Stimulated activated CD8-positive, alpha-beta memory T cell treated with anti-CD3 and anti-CD28 coated beads, Interleukin-2, amount 100 ng/mL, for 1 hour (primary cell): Measurements from ENCODE around the gene GMPPB.
"Not testable (repeated sequence)": the region's sequence is repeated elsewhere in the genome, so short reads cannot be mapped to it uniquely, and the experiment has no call there.

Source experiments
- DNase-seq, 2 donors: peaks; one replicate each; pipeline ENCODE4 v3.0.0-alpha.2; 2020; ENCODE audit warnings: low read depth in 2 of 2

The GMPPB gene

DNA sequence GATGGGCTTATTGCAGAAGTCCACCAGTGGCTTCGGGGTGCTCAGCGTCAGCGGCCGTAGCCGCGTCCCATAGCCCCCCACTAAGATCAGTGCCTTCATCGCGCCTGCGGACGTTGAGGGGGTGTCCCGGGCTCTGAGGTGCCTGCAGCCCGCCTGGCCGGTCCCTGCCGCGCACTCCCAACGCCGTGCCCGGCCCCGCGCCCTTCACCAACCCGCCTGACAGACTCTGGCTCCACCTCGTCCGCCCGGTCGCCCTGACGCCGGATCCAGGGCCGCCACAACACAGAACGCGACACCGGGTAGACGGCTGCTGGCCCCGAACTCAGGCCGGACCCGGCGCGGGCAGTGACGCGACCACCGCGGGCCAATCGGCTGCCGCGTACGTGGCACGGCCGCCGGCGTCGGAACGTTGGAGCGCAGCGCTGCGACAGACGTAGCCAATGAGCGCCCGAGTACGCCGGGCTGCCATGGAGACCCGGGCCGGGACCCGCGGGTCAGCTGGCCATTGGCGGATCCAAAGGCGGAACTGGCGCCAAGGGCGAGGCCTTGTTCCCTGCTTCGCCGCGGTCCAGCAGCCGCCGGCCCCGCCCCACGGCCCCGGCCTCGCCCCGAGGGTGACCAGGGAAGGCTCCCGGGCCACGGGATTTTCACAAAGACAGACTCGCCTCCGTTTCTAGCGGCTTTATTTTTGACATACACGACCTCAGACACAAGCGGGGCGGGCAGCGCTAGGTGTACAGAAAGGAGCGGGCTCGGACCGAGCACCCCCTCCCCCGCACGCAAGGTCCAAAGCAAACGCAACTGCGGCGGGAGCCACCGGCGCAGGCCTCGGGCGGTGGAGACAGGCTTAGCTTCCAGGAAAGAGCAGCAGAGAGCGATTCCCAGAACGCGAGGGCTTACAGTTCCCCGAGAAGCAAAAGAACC lies at the start of gene GMPPB:
Gene GMPPB (minus strand): TSS at position 324 of the 924 bp plus-strand sequence. CDS start 225 bp downstream, at position 99.
- DNase-seq = peak; percentile 78 to 83

DNA sequence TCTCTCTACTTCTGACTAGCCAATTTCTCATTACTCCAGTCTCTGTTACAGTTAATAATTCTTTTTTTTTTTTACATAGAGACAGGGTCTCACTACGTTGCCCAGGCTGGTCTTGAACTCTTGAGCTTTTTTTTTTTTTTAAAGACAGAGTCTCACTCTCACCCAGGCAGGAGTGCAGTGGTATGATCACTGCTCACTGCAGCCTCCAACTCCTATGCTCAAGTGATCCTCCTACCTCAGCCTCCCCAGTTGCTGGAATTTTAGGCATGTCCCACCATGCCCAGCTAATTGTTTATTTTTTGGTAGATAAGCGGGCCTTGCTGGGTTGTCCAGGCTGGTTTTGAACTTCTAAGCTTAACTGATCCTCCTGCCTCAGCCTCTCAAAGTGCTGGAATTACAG lies 49.0 kb upstream of the GMPPB start:
- DNase-seq = no peak

DNA sequence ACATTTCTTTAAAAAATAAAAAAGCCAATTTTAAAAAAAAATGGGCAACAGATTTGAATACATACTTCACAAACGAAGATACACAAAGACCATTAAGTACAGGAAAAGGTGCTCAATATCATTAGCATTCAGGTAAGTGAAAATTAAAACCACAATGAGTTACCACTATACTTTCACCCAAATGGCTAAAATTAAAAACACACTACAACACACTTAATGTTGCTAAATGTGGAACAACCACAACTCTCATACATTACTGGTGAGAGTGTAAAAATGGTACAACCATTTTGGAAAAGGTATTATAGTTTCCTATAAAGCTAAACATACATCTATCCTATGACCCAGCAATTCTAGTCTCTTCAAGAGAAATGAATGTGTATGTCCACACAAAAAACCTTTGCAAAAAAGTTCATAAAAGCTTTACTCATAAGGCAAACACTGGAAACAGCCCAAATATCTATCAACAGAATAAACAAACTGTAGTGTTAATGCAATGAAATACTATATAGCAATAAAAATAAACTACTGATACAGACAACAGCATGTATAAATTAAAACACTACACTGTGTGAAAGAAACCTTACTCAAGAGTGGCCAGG lies 47.7 kb upstream of the GMPPB start:
- no peak for DNase-seq

DNA sequence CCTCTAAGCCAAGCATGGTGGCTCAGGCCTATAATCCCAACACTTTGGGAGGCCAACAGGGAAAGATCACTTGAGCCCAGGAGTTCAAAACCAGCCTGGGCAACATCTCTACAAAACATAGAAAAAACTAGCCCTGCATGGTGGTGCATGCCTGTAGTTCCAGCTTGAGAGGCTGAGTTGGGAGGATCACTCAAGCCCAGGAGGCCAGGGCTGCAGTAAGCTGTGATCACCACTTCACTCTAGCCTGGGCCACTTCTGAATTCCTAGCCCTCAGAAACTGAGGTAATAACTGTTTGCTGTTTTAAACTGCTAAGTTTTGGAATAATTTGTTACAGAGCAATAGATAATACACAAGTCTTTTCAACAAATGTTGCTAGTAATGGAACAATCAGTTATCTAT lies 46.2 kb upstream of the GMPPB start:
- no peak for DNase-seq

DNA sequence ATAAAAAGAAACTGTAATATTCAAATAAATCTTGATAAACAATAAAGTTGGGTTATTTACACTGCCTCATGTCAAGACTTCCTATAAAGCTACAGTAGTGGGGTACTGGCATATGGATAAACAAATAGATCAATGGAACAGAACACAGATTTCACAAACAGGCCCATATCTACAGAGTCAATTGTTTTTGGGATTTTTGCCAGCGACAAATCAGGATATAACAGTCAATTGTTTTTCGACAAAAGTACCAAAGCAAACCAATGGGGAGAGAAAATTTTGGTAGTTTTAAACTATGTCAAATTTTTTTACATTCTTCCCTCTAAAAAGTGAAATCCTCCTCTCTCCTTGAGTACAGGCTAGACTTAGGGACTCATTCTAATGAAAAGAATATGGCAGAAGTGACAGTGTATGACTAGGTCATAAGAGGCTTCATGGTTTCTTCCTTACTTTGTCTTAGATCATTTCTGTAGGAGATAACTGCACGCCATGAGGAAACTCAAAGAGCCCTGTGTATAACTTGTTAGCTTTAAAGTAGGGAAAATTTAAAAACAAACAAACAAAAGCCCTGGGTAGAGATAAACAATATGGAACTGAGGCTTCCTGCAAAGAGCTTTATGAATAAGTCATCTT lies 45.6 kb upstream of the GMPPB start:
- no peak for DNase-seq

DNA sequence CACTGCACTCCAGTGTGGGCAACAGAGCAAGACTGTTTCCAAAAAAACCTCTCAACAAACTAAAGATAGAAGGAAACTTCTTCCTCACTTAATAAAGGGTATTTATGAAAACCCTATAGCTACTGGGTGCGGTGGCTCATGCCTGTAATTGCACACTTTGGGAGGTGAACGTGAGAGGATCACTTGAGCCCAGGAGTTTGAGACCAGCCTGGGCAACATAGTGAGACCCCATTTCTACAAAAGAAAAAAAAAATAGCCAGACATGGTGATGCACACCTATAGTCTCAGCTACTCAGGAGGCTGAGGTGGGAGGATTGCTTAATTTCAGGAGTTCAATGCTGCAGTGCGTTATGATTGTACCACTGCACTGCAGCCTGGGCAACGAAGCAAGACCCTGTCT lies 40.2 kb upstream of the GMPPB start:
- no peak for DNase-seq

DNA sequence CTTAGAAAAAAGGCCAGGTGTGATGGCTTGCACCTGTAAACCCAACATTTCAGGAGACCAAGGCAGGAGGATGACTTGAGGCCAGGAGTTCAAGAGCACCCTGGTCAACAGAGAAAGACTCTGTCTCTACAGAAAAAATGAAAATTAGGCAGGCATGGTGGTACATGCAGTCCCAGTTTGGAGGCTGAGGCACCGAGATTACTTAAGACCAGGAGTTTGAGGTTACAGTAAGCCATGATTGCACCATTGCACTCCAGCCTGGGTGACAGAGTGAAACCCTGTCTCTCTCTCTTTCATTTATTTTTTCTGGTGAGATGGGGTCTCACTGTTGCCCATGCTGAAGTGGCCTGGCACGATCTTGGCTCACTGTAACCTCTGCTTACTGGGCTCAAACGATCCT lies 37.9 kb upstream of the GMPPB start:
- no peak for DNase-seq

DNA sequence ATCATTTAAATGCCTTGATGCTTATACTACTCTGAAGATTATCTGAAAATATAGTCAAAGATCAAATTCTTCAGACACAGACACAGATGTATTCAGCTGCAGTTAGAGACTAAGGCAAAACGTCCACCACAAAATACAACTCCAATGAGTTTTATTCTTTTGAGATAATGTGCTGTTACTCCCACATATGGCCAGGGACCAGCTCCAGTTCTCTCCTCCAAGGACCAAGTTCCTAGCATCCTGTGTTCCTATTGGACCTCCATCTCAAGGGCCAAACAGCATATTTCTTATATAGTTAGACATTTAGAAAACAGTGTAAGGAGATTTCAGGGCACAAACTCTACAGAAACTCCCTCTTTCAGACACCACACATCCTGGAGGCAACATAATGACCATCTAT lies 35.5 kb upstream of the GMPPB start:
- no peak for DNase-seq

DNA sequence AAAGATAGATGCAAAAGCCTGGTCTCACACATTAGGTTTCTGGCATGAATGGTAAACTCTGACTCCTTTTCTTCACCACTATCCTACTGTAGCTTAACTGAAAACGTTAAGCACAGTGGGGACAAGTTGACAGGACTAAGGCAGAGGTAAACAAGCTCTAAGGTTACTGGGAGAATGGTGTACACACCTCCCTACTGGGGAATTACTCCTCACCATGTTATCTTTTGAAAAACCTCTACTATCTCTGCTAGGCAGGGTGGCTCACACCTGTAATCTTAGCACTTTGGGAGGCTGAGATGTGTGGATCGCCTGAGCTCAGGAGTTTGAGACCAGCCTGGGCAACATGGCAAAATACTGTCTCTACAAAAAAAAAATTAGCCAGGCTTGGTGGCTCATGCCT lies 33.4 kb upstream of the GMPPB start:
- DNase-seq = no peak

DNA sequence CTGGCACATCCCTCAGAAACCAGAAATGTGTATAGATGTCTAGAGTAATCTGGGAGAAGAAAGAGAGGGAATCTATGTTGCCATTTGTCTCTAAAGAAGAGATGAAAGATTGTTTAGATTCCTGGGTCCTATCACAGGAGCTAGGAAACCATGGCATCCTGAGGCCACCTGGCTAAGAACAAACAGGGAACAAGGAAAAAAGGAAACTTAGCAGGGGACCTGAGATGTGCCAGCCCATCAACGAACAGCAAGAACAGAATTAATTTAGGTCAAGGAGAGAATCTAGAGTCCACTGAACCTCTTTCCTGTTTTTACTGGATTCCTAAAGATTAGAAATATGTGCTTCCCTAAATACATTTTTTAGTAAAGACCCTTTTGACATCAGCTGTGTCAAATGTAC lies 32.3 kb upstream of the GMPPB start:
- no peak for DNase-seq

DNA sequence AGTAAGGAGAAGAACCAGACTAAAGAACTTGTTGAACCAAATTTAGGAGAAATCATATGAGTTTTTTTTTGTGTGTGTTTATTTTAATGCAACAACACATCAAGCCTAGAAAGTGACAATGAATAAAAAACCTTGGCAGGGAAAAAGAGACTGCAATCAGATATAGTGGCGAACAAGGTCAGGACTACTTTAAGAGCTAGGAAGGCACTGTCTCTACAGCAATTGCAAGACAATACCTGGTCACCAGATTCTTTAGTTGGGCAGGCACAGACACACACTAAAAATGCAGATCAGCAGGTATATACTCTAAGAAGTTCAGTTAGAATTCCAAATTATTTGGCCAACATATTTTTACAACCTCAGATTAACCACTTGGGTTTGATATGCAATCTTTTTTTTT lies 30.8 kb upstream of the GMPPB start:
- no peak for DNase-seq

DNA sequence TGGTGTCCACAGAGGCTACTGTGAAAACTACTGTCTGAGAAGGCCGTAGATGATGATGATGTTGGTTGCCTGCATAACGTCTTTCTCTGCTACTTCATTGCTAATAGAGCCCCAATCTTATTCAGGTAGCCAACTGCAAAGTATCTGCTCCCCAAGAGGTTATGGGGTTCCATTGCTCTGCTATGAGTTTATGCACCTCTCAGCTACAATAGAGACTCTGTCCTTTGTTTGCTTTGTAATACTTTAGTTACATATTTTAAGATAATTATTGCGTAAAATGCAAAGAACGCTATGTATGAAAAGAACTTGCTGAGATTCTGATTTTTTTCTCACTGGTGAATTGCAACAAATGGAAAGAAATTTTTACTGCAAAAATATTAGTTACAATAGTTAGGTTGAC lies 27.8 kb upstream of the GMPPB start:
- no peak for DNase-seq

DNA sequence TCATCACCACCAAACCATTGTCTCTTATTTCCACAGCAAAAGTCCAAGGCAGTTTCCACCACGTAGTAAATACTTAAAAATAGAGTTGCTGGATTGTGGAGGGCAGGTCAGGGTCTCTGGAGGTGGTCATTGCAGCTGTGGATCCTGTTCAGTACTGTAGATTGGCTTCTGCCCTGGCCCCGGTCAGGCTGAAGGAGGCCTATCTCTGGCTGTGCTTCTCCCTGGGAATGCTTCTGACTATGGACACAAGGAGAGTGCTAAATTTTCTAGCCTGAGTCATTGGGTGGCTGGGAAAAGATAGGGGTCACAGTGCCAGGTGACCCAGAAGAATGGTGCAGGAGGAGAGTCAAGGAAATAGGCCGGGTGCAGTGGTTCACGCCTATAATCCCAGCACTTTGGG lies 26.3 kb upstream of the GMPPB start:
- DNase-seq = no peak

DNA sequence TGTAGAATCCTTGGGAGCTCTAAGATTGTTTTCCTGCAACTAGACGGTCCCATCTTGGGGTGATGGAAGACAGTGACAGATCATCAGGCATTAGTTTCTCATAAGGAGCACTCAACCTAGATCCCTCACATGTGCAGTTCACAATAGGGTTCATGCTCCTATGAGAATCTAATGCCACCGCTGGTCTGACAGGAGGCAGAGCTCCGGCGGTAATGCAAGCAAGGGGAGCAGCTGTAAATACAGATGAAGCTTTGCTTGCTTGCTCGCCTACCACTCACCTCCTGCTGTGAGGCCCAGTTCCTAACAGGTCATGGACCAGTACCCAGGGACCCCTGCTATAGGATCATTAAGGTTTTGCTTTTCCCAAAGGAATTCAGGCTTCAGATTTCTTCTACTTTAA lies 25.1 kb upstream of the GMPPB start:
- DNase-seq = not testable (repeated sequence)

DNA sequence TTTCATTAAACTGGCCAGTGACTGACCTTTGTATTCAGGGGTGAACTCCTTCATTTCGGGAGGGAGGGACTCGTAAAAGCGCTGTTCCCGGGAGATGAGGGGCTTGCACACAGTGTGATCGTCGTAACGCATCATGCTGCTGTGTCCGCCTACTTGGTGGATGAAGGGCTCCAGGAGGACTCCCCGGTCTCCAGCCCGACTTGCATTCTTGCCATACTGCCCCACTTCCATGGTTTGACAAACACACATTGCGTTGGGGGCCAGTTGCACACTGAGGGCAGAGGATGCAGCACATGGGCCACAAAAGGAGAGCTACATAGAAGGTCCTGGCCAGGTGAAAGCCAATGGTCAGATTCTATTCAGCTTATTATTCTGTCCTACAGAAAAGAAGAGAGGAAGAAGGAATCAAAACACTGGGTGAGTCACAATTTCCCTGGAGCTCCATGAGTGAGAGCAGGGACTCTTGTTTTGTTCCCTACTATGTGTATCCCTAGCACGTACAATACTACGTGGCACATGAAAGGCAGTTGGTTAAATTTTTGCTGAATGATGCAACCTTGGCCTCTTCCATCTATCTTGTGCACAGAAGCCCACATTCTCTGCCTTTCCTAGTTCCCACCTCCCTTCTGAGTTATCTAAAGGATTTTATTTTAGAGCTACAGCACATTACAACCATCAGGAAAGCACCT lies 24.2 kb upstream of the GMPPB start:
- no peak for DNase-seq

DNA sequence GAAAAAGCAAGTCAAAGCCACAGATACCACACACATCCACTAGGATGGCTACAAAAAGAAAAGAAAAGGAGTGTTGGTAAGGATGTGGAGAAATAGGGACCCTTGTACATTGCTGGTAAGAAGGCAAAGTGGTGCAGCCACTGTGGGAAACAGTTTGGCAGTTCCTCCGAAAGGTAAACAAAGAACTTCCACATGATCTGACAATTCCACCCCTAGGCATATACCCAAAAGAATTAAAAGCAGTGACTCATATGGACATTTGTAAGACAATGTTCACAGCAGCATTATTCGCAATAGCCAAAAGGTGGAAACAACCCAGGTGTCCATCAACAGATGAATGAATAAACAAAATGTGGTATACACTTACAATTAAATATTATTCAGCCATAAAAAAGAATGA lies 22.2 kb upstream of the GMPPB start:
- DNase-seq = no peak

DNA sequence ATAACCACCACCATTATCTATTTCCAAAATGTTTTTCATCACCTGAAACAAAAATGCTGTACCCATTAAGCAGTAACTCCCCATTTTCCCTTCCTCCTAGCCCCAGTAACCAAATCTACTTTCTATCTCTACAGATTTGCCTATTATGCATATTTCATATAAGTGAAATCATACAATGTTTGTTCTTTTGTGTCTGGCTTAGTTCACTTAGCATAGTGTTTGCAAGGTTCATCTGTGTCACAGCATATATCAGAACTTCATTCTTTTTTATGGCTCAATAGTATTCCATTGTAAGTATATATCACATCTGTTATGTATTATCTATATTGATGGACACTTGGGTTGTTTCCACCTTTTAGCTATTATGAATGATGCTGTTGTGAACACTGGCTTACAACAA lies 16.7 kb upstream of the GMPPB start:
- no peak for DNase-seq

DNA sequence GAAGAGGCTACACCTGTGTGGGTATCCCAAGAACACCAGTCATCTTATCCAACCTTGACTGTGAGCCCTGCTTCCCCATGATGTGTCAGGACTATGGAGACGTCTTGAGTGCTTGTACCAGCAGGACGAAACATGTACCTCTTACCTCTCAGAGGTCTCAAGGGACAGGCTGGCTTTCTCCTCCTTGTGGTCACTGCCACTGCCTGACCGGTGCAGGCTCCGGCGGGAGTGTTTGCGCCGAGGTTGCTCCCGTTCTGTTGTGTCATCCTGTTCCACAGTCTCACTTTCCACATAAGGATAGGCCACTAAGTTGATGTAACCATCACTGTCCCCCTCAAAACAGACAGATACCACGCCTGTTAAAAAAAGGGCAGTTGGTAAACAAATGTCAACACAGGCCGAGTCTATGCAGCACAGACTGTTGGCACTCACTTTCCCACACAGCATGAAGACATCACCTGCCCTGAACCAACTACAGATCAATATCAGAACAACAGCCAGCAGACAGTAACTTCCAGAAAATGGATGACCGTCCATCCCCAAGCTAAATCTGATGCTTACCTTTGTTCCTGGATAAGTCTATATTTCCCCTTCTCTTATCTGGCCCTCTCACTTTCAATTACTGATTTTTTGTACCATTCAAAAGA lies 14.4 kb upstream of the GMPPB start:
- no peak for DNase-seq

DNA sequence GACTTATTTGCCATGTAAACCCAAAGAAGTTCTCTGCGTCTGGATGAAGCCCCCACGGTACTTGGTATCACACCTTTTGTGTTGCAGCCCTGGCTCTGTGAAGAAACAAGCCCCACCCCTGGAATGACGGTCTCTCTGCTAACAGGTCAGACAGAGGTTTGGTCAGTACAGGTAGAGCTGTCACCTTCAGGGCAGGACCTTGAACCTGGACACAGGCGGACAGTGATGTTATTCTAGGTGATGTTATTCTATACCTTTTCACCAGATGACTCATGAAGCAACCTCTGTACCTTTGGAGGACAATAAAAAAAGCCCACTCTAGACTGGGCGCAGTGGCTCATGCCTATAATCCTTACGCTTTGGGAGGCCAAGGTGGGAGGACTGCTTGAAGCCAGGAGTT lies 11.0 kb upstream of the GMPPB start:
- DNase-seq = no peak

DNA sequence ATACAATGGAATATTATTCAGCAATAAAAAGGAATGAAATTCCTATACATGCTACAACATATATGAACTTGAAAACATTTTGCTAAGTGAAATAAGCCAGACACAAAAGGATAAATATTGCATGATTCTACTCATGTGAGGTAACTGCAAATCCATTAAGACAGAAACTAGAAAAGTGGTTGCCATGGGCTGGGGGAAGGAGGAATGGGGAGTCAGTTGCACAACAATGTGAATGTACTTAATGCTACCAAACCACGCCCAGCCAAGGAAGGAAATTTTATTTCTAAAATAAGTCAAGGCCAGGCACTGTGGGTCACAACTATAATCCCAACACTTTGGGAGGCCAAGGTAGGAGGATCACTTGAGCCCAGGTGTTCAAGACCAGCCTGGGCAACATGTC lies 9.8 kb upstream of the GMPPB start:
- DNase-seq = no peak

DNA sequence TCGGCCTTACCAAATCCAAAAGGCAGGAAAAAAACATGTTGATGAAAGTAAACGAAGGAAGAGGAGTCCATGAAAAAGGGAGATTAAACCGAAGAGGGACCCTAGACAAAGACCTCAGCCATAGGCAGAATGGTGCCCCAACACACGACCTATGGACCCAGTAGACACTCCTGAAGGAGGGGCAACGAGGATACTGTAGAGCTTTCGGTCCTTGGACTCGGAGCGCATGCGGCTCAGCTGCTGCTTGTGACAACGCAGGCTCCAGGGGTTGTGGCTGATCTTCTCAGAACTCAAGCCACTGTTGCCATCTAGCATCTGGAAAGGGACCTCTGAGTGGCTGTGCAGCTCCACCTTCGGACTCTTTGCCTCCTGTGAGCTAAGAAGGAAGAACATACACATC lies 8.8 kb upstream of the GMPPB start:
- no peak for DNase-seq
